Ectodermal cell (in vitro differentiated cells): ENCODE measurements around the gene ADARB1.

Source experiments
- H3K27ac ChIP-seq: 2 replicates; pipeline ENCODE4 v1.7.0; 2013; ENCODE audit warnings: mild to moderate bottlenecking, low read depth, low read length; ENCODE audit not compliant: insufficient read depth, poor library complexity, severe bottlenecking
- H3K27me3 ChIP-seq: 2 replicates; pipeline ENCODE4 v1.7.0; 2013; ENCODE audit warnings: mild to moderate bottlenecking, low read length; ENCODE audit not compliant: insufficient read depth, control insufficient read depth, poor library complexity, severe bottlenecking
- H3K36me3 ChIP-seq: one replicate; pipeline ENCODE4 v1.7.0; 2013; ENCODE audit warnings: low read length; ENCODE audit not compliant: control insufficient read depth, insufficient read depth
- H3K4me1 ChIP-seq: one replicate; pipeline ENCODE4 v1.7.0; 2013; ENCODE audit warnings: low read length; ENCODE audit not compliant: control insufficient read depth, insufficient read depth
- H3K4me3 ChIP-seq: 2 replicates; pipeline ENCODE4 v1.7.0; 2013; ENCODE audit warnings: low read depth, low read length, control low read depth; ENCODE audit not compliant: insufficient read depth
- H3K9me3 ChIP-seq: 2 replicates; pipeline ENCODE4 v1.7.0; 2013; ENCODE audit warnings: mild to moderate bottlenecking, low read length, moderate library complexity; ENCODE audit not compliant: control insufficient read depth
- WGBS, 2 experiments: methylation state at CpG; one replicate each; pipeline ENCODE4 v1.1.7; 2013; ENCODE audit warnings: missing lambda C conversion rate in 2 of 2; 5-methylcytosine and 5-hydroxymethylcytosine counted together

ADARB1 gene

GRCh38 chr21:45263534-45263933 lies 189.2 kb downstream of the ADARB1 start:
- Histone ChIP-seq H3K36me3 (peaks cover 39% of the 10 kb centered on the region), H3K27ac (no peak overlapping the region), H3K9me3 (no peaks in the 10 kb centered on the region), H3K4me1 (no peaks in the 10 kb centered on the region), H3K27me3 (no peaks in the 10 kb centered on the region), H3K4me3 (no peak overlapping the region)
- WGBS, 2 experiments: 87 to 92% methylated on average over 6 of the region's 6 CpGs

- WGBS, 2 experiments: 95 to 96% methylated on average over 23 of the region's 23 CpGs
- peaks cover 39% of the 10 kb centered on the region for H3K36me3 ChIP-seq
Measured at GRCh38 chr21:45264146-45264911, 189.9 kb downstream of the ADARB1 start.

GRCh38 chr21:45264912-45265515 lies 190.6 kb downstream of the ADARB1 start:
- H3K4me3 ChIP-seq: no peak overlapping the region
- no peak overlapping the region for H3K27ac ChIP-seq
- no peaks in the 10 kb centered on the region for H3K9me3 ChIP-seq
- peaks cover 44% of the 10 kb centered on the region for H3K36me3 ChIP-seq
- WGBS, 2 experiments: 96 to 97% methylated on average over 34 of the region's 34 CpGs
- H3K27me3 ChIP-seq: no peaks in the 10 kb centered on the region
- no peaks in the 10 kb centered on the region for H3K4me1 ChIP-seq

More at GRCh38 chr21:45264146-45264911, 189.9 kb downstream of the ADARB1 start:
- Histone ChIP-seq H3K9me3 (no peaks in the 10 kb centered on the region), H3K27me3 (no peaks in the 10 kb centered on the region), H3K27ac (no peak overlapping the region), H3K4me3 (no peak overlapping the region), H3K4me1 (no peaks in the 10 kb centered on the region)

- Histone ChIP-seq H3K27me3 (no peaks in the 10 kb centered on the region), H3K4me3 (no peak overlapping the region), H3K36me3 (peaks cover 53% of the 10 kb centered on the region), H3K9me3 (no peaks in the 10 kb centered on the region), H3K4me1 (no peaks in the 10 kb centered on the region), H3K27ac (no peak overlapping the region)
- 96 to 97% methylated on average over 36 of the region's 36 CpGs for WGBS, 2 experiments
Measured at GRCh38 chr21:45265721-45266517, 191.5 kb downstream of the ADARB1 start.

- Histone ChIP-seq H3K4me1 (no peaks in the 10 kb centered on the region), H3K27me3 (no peaks in the 10 kb centered on the region), H3K27ac (no peak overlapping the region), H3K4me3 (no peak overlapping the region), H3K36me3 (peaks cover 61% of the 10 kb centered on the region), H3K9me3 (no peaks in the 10 kb centered on the region)
- 94 to 95% methylated on average over 41 of the region's 41 CpGs for WGBS, 2 experiments
Measured at GRCh38 chr21:45266518-45267389, 192.4 kb downstream of the ADARB1 start.

- Histone ChIP-seq H3K9me3 (no peaks in the 10 kb centered on the region), H3K4me3 (no peak overlapping the region), H3K27me3 (no peaks in the 10 kb centered on the region), H3K4me1 (no peaks in the 10 kb centered on the region), H3K36me3 (peaks cover 65% of the 10 kb centered on the region), H3K27ac (no peak overlapping the region)
- 95 to 96% methylated on average over 16 of the region's 16 CpGs for WGBS, 2 experiments
Measured at GRCh38 chr21:45267390-45267760, 193.0 kb downstream of the ADARB1 start.

GRCh38 chr21:45269861-45270260 lies 195.5 kb downstream of the ADARB1 start:
- H3K9me3 ChIP-seq: no peaks in the 10 kb centered on the region
- H3K4me3 ChIP-seq: no peak overlapping the region
- 92% methylated on average over 13 of the region's 13 CpGs for WGBS, 2 experiments
- no peaks in the 10 kb centered on the region for H3K4me1 ChIP-seq
- no peaks in the 10 kb centered on the region for H3K27me3 ChIP-seq
- H3K36me3 ChIP-seq: peaks cover 69% of the 10 kb centered on the region
- H3K27ac ChIP-seq: no peak overlapping the region

GRCh38 chr21:45270306-45270821 lies 196.0 kb downstream of the ADARB1 start:
- no peak overlapping the region for H3K27ac ChIP-seq
- no peaks in the 10 kb centered on the region for H3K9me3 ChIP-seq
- H3K36me3 ChIP-seq: peaks cover 69% of the 10 kb centered on the region
- 94 to 96% methylated on average over 13 of the region's 13 CpGs for WGBS, 2 experiments
- H3K4me3 ChIP-seq: no peak overlapping the region
- no peaks in the 10 kb centered on the region for H3K27me3 ChIP-seq
- no peaks in the 10 kb centered on the region for H3K4me1 ChIP-seq
